ENCODE measurements around the gene DUS4L. TPM values are rescaled to one million over a fixed set of nuclear protein-coding genes. Genes with fewer than 3 reads are reported as not detected.

DUS4L gene
- total RNA-seq, 4 donors from 2014 or later: 3.5 to 9.0 (median 4.8) TPM

GRCh38 chr7:107579885-107580715 lies 16.3 kb downstream of the DUS4L start, which contains the start of gene BCAP29:
Gene BCAP29 (plus strand): TSS chr7:107580246. CDS start chr7:107580773, 527 bp downstream.
- TF ChIP-seq CTCF (IDR thresholded peaks at IDR 0.05): no peak
- ATAC-seq (ENCODE audit: low FRiP score) (peak; percentile 95), DNase-seq (ENCODE audit: low spot score) (peak; percentile 46)

DNA sequence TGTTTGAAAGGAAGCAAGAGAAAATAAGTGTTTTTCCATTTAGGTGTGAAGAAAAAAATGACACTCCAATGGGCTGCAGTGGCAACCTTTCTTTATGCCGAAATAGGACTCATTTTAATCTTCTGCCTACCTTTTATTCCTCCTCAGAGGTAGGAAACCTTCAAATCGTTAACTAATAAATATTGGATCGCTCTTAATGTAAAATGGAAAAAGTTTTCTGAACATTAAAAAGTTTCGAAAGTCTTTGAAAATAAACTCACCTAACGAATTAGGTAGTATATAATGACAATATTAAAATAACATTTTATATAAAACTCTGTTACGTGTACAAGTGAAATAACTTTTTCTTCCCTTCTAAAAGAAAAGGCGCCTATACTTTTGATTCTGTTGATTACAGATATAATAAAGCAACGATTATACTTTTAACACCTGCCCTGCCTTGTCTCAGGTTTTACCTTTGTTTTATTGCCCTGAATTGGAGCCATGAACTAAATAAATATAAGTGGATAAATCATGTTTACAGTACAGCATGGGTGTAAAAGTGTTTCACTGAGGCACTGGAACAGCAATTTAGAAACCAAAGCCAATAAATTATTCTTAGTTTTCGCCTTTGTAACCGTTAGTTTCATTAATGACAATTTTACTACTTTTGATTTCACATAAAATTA lies 17.1 kb downstream of the DUS4L start:
- no peak for TF ChIP-seq CTCF (IDR thresholded peaks at IDR 0.05)
- DNase-seq (ENCODE audit: low spot score) (no peak), ATAC-seq (ENCODE audit: low FRiP score) (no peak)

DNA sequence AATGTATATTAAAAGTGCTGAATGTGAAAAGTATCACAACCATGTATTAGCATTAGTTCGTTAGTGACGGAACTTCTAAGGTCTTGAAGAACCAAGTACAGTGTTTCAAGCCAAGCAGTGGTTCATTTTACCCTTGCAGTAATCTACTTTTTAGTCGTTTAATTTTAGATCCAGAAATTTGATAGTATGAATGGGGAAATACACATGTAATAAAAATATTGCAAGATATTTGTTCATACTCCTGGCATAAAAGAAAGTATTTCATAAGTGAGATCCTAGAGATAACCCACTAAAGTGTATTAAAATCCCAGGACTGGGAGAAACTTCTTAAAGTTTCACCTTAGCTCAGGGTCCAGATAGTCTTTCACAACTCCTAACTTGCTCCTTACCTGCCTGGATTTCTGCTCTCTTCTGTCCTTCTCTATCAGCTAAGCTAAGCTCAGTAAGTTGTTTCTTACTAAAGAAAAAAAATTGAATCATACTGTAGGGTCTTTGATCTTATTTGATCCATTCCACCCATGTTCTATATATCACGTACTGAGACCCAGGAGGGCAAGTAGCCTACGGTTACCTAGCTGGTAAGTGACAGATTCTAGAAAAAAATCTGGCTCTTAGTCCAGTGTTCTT lies 17.7 kb downstream of the DUS4L start:
- no peak for DNase-seq (ENCODE audit: low spot score)
- ATAC-seq (ENCODE audit: low FRiP score): no peak
- no peak for TF ChIP-seq CTCF (IDR thresholded peaks at IDR 0.05)

DNA sequence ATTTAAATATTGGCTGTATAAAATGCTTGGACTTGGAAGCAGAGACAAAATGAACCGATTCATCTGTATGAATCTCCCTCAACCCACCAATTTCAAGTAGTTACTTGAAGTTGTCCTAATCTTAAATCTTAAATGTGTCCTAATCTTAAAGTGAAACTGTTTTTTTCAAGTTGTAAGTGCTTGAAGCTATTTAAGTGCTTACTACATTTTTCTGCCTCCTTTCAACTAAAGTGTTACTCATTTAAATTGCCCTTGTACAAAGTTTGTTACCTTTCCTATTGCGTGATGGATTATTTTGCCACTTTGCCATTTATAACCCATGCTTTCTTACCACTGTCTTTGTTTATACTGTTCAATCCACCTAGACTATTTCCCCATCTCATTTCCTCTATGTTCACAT lies 19.1 kb downstream of the DUS4L start:
- DNase-seq (ENCODE audit: low spot score) (no peak), ATAC-seq (ENCODE audit: low FRiP score) (no peak)
- no peak for TF ChIP-seq CTCF (IDR thresholded peaks at IDR 0.05)

DNA sequence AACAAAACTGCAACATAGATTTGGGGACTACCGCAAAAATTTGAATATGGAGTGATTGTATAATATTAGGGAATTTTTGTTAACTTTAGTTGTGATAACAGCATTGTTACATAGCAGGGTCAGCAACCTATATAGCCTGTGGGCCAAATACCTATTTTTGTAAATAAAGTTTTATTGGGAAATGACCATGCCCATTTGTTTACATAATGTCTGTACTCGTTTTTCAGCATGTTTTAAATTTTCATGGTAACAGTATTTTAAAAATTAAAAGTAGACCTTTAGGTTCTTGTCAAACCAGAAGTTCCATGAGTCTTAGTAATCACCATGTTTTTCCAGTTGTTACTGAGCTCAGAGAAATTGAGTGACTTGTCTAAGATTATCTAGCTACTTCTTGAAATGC lies 20.9 kb downstream of the DUS4L start:
- DNase-seq (ENCODE audit: low spot score) (no peak), ATAC-seq (ENCODE audit: low FRiP score) (no peak)
- TF ChIP-seq CTCF (IDR thresholded peaks at IDR 0.05): no peak

DNA sequence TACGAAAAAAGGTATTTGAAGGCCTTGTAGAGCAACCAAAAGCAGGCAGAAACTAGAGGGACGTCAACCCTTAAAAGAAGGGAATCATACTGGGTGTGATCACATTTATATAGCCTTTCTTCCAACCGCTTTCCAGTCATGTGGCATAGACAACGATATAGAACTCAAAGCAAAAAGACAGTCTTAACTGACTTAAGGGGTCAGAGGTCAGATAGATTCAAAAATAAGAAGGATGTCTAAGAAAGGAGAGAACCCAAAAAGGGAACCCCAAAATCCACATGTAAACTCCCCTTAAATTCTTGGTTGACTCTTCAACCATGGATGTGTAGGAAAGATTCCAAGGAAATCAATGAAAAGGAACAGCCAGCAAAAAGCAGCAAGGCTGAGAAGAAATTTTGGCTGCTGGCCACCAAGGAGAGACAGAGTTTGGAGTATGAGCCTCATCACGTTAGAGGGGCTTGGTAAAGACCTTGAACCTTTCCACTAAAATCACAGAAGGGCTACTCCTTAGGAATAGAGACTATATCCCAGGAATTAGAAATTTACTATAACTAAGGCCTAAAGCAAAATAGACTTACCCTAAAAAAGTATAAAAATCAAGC lies 24.9 kb downstream of the DUS4L start:
- no peak for TF ChIP-seq CTCF (IDR thresholded peaks at IDR 0.05)
- ATAC-seq (ENCODE audit: low FRiP score): no peak
- DNase-seq (ENCODE audit: low spot score): no peak

All from omental fat pad (tissue), 4 donors.